RWPE2 (cell line): ENCODE results near the gene GPSM1.

Experiments
- ATAC-seq: fragments of 200-7000 bp; cut with Tn5 transposase; 3 replicates; pipeline ENCODE4 v1.9.1; 2021; ENCODE audit warnings: low read depth
- DNase-seq: peaks from one replicate; pipeline ENCODE4 v3.0.0-alpha.2; 2020; ENCODE audit warnings: low spot score
- H3K27ac ChIP-seq: fragments of 450-650 bp; 2 replicates; pipeline ENCODE4 v1.5.1; 2017; ENCODE audit warnings: mild to moderate bottlenecking; ENCODE audit not compliant: poor library complexity, severe bottlenecking
- H3K27me3 ChIP-seq: fragments of 250-450 bp; sonication (Bioruptor Pico); 2 replicates; pipeline ENCODE4 v1.5.1; 2021; ENCODE audit warnings: mild to moderate bottlenecking, moderate library complexity; ENCODE audit not compliant: insufficient read depth, poor library complexity, severe bottlenecking
- H3K36me3 ChIP-seq: fragments of 250-450 bp; sonication (Bioruptor Pico); 2 replicates; pipeline ENCODE4 v1.5.1; 2020; ENCODE audit warnings: low read depth, mild to moderate bottlenecking, moderate library complexity
- H3K4me1 ChIP-seq: fragments of 250-450 bp; sonication (Bioruptor Pico); 2 replicates; pipeline ENCODE4 v1.5.1; 2021; ENCODE audit warnings: mild to moderate bottlenecking, moderate library complexity; ENCODE audit not compliant: insufficient read depth, poor library complexity, severe bottlenecking
- H3K4me3 ChIP-seq: fragments of 250-450 bp; sonication (Bioruptor Pico); 2 replicates; pipeline ENCODE4 v1.5.1; 2021; ENCODE audit warnings: mild to moderate bottlenecking, moderate library complexity; ENCODE audit not compliant: severe bottlenecking
- H3K9me3 ChIP-seq: fragments of 250-450 bp; sonication (Bioruptor Pico); 2 replicates; pipeline ENCODE4 v1.5.1; 2021; ENCODE audit warnings: mild to moderate bottlenecking, moderate library complexity; ENCODE audit not compliant: severe bottlenecking
- TF ChIP-seq, protein P1 (sequence below): fragments of 450-650 bp; IDR thresholded peaks from one replicate; pipeline ENCODE4 v1.5.1; 2017; ENCODE audit warnings: mild to moderate bottlenecking, moderate library complexity; ENCODE audit not compliant: poor library complexity, severe bottlenecking

The GPSM1 gene

DNA sequence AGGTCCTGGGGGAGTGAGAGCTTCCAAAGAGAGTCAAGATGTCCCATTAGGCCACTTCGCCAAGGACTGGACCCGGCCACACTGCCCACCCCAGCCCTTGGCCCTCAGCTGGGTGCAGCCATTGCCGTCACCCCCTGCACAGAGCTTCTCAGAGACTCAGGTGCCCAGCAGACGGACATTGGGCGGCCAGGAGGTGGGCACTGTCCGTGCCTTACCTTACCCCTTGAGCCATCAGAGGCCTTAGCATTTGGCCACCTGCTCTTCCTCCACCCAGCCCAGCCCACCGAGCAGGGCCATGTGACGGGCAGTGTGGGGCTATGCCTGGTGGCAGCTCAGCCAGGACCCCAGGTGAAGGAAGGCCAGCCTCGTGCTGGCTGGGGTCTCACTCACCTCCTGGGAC, 39.5 kb downstream of the GPSM1 start:
- H3K4me1 ChIP-seq, result no peaks in the 10 kb centered on the region
- H3K27me3 ChIP-seq, result no peaks in the 10 kb centered on the region
- DNase-seq, result no peak
- ATAC-seq, result no peak
- TF ChIP-seq, protein P1, sequence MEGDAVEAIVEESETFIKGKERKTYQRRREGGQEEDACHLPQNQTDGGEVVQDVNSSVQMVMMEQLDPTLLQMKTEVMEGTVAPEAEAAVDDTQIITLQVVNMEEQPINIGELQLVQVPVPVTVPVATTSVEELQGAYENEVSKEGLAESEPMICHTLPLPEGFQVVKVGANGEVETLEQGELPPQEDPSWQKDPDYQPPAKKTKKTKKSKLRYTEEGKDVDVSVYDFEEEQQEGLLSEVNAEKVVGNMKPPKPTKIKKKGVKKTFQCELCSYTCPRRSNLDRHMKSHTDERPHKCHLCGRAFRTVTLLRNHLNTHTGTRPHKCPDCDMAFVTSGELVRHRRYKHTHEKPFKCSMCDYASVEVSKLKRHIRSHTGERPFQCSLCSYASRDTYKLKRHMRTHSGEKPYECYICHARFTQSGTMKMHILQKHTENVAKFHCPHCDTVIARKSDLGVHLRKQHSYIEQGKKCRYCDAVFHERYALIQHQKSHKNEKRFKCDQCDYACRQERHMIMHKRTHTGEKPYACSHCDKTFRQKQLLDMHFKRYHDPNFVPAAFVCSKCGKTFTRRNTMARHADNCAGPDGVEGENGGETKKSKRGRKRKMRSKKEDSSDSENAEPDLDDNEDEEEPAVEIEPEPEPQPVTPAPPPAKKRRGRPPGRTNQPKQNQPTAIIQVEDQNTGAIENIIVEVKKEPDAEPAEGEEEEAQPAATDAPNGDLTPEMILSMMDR, result no peak
- H3K36me3 ChIP-seq, result no peaks in the 10 kb centered on the region
- H3K27ac ChIP-seq, result no peak overlapping the region
- no peaks in the 10 kb centered on the region for H3K9me3 ChIP-seq
- H3K4me3 ChIP-seq, result no peak overlapping the region

DNA sequence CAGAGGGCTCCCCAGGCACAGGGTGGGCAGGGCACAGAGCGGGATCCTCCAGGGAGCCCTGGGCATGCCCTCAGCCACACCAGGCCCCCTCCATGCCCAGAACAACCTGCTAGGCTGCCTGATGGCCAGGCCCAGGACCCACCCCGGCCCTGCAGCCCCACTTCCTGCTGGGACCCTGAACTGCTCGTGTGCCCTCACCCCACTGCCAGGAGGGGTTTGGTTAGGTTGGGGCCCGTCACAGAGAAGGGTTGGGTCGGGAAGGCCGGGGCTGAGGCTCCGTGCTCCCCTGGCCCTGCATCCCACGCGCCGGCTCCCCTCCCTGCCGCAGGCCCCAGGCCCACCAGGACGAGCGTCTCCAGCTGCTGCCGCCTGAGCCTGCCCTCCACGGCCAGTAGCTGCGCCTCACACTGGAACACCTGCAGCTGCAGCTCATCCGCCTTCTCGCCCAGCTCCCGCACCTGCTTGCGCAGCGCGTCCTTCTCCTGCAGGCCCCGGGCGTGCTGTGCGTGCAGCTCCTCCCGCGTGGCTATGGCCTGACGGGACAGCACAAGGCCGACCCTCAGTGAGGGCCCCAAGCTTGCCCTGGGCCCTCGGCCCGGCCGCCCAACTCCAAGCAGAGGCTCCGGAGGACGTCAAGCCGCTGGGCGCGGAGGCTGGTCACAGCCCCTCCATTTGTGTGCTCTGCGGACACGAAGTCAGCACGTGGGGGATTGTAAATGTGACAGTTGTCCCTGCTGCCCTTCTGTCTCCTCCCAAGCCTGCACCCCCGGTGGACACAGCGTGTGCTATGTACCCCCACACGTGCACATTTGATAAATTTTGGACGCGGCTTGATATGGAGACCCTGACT, 40.2 kb downstream of the GPSM1 start:
- DNase-seq (no peak), ATAC-seq (no peak)
- Histone ChIP-seq H3K27me3 (no peaks in the 10 kb centered on the region), H3K9me3 (no peaks in the 10 kb centered on the region), H3K4me3 (no peak overlapping the region), H3K4me1 (no peaks in the 10 kb centered on the region), H3K36me3 (no peaks in the 10 kb centered on the region), H3K27ac (no peak overlapping the region)
- TF ChIP-seq, protein P1, result no peak

DNA sequence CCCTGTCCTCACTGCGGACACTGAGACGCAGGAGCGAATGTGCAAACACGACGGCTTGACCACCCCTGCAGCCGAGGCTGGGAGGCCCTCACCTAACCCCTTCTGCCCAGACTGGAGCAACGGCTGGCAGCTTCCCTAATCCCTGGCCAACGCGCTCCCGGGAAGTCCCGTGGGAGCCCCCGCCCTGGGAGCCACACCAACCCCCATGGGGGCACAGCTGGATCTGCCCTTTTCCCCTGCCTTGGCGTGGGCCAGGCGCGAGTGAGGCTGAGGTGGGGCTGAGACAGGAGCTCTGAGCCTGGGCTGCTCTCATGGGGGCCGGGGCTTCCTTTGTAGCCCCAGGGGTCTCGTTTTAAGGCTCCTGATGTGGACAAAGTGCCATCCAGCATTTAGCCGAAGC, 40.9 kb downstream of the GPSM1 start:
- TF ChIP-seq, protein P1, result no peak
- Histone ChIP-seq H3K36me3 (no peaks in the 10 kb centered on the region), H3K4me3 (no peak overlapping the region), H3K27ac (no peak overlapping the region), H3K27me3 (no peaks in the 10 kb centered on the region), H3K4me1 (no peaks in the 10 kb centered on the region), H3K9me3 (no peaks in the 10 kb centered on the region)
- DNase-seq (no peak), ATAC-seq (no peak)

DNA sequence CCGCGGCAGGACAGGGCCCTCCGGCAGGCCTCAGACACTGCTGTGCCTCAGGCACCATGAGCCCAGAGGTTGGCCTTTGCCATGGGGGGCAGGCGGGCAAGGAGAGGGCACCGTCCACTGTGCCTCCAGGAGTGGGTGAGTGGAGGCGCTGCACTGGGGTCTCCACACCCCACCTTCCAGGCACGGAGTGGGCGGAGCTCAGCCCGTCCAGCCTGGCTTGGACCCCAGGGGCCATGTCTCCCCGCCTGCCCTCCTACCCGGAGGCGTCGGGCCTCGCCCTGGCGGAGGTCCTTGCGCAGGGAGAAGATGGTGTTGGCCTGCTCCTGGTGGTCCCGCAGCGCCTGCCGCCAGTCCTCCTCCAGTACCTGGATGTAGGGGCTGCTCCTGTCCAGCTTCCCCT, 42.7 kb downstream of the GPSM1 start:
- H3K27me3 ChIP-seq, result no peaks in the 10 kb centered on the region
- TF ChIP-seq, protein P1, result no peak
- H3K4me3 ChIP-seq, result no peak overlapping the region
- H3K4me1 ChIP-seq, result no peaks in the 10 kb centered on the region
- no peak overlapping the region for H3K27ac ChIP-seq
- DNase-seq, result no peak
- H3K36me3 ChIP-seq, result no peaks in the 10 kb centered on the region
- H3K9me3 ChIP-seq, result no peaks in the 10 kb centered on the region
- ATAC-seq, result no peak
